Left colon (tissue), 2 donors: ENCODE data around the gene DHRS7B. TPM values are rescaled to one million over a fixed set of nuclear protein-coding genes. Genes with fewer than 3 reads are reported as not detected.
"Not testable (repeated sequence)": the region's sequence is repeated elsewhere in the genome, so short reads cannot be mapped to it uniquely, and the experiment has no call there.

Experiments used
- ATAC-seq: fragments of 200-7000 bp; cut with Tn5 transposase; one replicate; pipeline ENCODE4 v1.9.1; 2020; ENCODE audit warnings: mild to moderate bottlenecking, moderate library complexity
- DNase-seq, 2 donors: peaks; one replicate each; pipeline ENCODE4 v3.0.0-alpha.2; 2020
- intact Hi-C, 2 donors: fragments of 100-400 bp; cut with DNase I in 1 of 2; cut with micrococcal nuclease in 1 of 2; formaldehyde crosslinking; loops; one replicate each; pipeline versions ENCODE4 v1.11.2 to v1.14.0; 2022; cut with DNase I, micrococcal nuclease
- long read RNA-seq: library from polyadenylated mRNA; unstranded; transcript quantifications from one replicate; pipeline ENCODE4 v2.0.0, GENCODE V29; 2021
- total RNA-seq, 2 donors: library from RNA; stranded (reverse); fragmentation: NEBNext Ultra II Directional; extraction: Animal tissue kit (Norgen Biotek cat#: 25700); gene quantifications; one replicate each; pipeline ENCODE4 v1.2.1, GENCODE V29; 2021
- donor health status: DM: no; HTN: no; CAD: no.
- donor health status: DM: yes; HTN: yes; CAD: no.

The DHRS7B gene
- total RNA-seq = 10 to 100 TPM; 32.1 to 33.5 TPM
- long read RNA-seq, transcript DHRS7B-202 (7 exons, 2,175 nt) = major isoform, 45 of 53 reads
- long read RNA-seq, partial matches to known transcripts = 2 of 53 reads
- long read RNA-seq, other reads (novel, unspliced or antisense) = 1 of 53 reads

GRCh38 chr17:21126645-21127508, at the start of gene DHRS7B:
DHRS7B (plus strand) TSS chr17:21126964; CDS start chr17:21126972, 8 bp downstream.
- ATAC-seq = peak; percentile 96
- intact Hi-C loops = no loop called here
- DNase-seq = peak; percentile 98 to 99

GRCh38 chr17:21077281-21077680, 49.5 kb upstream of the DHRS7B start:
- ATAC-seq (no peak), DNase-seq (no peak)
- intact Hi-C loops = no loop called here

GRCh38 chr17:21078016-21078780, 48.6 kb upstream of the DHRS7B start:
- intact Hi-C loops = no loop called here
- DNase-seq = no peak

GRCh38 chr17:21079196-21079595, 47.6 kb upstream of the DHRS7B start:
- intact Hi-C loops = no loop called here
- DNase-seq = no peak
- ATAC-seq = no peak

More at GRCh38 chr17:21078016-21078780, 48.6 kb upstream of the DHRS7B start:
- no peak for ATAC-seq

- no peak for ATAC-seq
- intact Hi-C loops = no loop called here
Measured at GRCh38 chr17:21082001-21082436, 44.7 kb upstream of the DHRS7B start.

GRCh38 chr17:21085280-21085679, 41.5 kb upstream of the DHRS7B start:
- ATAC-seq, intact Hi-C loops, DNase-seq: not testable (repeated sequence)

More at GRCh38 chr17:21082001-21082436, 44.7 kb upstream of the DHRS7B start:
- no peak for DNase-seq

- intact Hi-C loops = no loop called here
Measured at GRCh38 chr17:21085707-21086106, 41.1 kb upstream of the DHRS7B start.

GRCh38 chr17:21089145-21089544, 37.6 kb upstream of the DHRS7B start:
- DNase-seq = no peak
- intact Hi-C loops = no loop called here
- peak; percentile 88 for ATAC-seq

More at GRCh38 chr17:21085707-21086106, 41.1 kb upstream of the DHRS7B start:
- no peak for ATAC-seq
- no peak for DNase-seq

- peak; percentile 61 for ATAC-seq
- DNase-seq = no peak
- intact Hi-C loops = no loop called here
Measured at GRCh38 chr17:21089933-21090901, 36.5 kb upstream of the DHRS7B start.

GRCh38 chr17:21090902-21091618, 35.7 kb upstream of the DHRS7B start:
- ATAC-seq (no peak), DNase-seq (no peak)
- intact Hi-C loops = no loop called here

GRCh38 chr17:21094298-21094704, 32.5 kb upstream of the DHRS7B start:
- peak; percentile 89 for ATAC-seq
- peak in 1 of 2 donors; percentile 21 for DNase-seq
- intact Hi-C loops = no loop called here

- DNase-seq (no peak), ATAC-seq (no peak)
- intact Hi-C loops = no loop called here
Measured at GRCh38 chr17:21095735-21096134, 31.0 kb upstream of the DHRS7B start.

- intact Hi-C loops = no loop called here
- no peak for DNase-seq
- no peak for ATAC-seq
Measured at GRCh38 chr17:21096874-21097273, 29.9 kb upstream of the DHRS7B start.

- ATAC-seq (peak; percentile 92), DNase-seq (peak; percentile 65 to 66)
- intact Hi-C loops = no loop called here
Measured at GRCh38 chr17:21098934-21099689, 27.7 kb upstream of the DHRS7B start.

- ATAC-seq (no peak), DNase-seq (no peak)
- intact Hi-C loops = no loop called here
Measured at GRCh38 chr17:21100636-21101035, 26.1 kb upstream of the DHRS7B start.

- no peak for ATAC-seq
- intact Hi-C loops = no loop called here
- no peak for DNase-seq
Measured at GRCh38 chr17:21104608-21105007, 22.2 kb upstream of the DHRS7B start.
